GM19463 (cell line): Measurements from ENCODE around the gene FNIP2.

Source experiments
- ATAC-seq: cut with Tn5 transposase; IDR thresholded peaks from one replicate; pipeline ENCODE4 v1.9.1; 2021; ENCODE audit warnings: mild to moderate bottlenecking, moderate library complexity; ENCODE audit not compliant: unreplicated experiment

FNIP2 gene

GRCh38 chr4:158835226-158836001, 66.6 kb downstream of the FNIP2 start:
- no peak for ATAC-seq

DNA sequence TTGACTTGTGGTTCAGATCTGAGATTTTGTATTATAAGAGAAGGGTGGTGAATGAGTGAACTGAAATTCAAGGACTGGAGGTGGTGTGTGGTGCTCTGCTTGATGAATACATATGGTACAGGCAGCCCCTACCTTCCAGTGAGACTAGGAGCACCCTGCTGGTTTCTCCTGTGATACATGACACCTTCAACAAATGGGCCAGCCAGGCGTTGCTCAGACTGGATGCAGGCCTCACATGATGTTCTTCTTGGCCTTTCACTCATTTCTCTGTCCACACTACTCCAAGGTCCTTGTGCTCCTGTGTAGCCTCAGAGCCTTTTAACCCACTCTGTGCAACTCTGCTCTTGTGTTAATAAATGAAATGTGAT, 67.2 kb downstream of the FNIP2 start:
- no peak for ATAC-seq

- no peak for ATAC-seq
Measured at GRCh38 chr4:158836828-158837449, 68.1 kb downstream of the FNIP2 start.

DNA sequence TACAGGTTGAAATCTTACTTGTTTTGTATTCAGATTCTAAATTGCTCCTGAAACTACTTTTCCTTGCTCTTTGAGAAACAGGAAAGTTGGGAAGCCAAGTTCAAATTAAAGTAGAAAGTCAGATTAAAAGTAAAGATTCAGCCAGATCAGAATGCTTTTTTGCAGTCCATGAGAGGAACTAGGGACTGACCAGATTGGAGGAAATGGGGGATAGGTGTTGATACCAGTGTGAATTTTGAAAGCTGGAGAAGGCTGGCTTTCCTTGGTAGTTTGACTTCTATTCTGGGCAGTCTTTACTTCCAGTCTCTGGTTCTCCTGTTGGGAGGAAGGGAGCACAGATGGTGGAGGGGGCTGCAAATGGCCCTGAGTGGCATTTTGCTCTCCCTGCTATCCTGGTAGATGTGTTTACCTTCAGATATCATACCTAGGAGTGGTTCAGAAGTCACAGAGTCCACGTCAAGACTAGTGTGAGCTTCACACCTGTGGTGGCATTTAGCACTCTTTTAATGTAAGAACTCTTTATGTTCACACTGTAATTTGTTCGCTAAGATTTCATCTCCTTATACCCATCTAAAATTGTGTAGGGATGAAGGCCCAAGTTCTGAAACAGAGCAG, 68.8 kb downstream of the FNIP2 start:
- ATAC-seq = no peak

DNA sequence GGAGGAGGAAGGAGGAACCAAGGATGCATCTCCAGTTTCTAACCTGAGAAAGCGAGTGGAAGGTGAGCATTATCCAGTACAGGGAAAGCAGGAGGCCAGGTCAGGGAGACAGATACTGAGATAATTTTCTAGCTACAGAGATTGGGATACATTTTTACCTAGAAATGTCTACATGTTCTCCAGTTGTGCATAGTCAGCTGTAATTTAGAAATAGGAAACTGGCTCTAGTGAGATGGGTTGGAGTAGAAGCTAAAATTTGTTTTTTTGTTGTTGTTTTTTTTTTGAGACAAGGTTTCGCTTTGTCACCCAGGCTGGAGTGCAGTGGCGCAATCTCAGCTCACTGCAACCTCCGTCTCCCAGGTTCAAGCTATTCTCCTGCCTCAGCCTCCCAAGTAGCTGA, 71.3 kb downstream of the FNIP2 start:
- no peak for ATAC-seq

DNA sequence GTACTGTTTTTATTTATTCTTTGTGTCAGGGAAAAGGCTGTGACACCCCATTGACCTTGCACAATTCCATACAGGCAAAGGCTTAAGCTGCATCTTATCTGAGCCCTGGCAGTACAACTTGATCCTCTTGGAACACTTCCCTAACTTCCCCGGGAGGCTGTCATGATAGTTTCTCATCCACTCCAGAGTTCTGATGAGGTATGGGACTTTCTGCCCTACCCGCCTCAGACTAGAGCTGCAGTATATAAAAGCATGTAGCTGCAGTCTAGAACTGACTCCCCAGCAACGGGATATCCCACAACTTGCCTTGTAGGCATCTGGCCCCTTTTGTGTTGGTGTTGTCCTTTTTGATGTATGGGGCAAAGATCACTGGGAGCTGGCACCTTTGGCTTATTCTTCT, 72.7 kb downstream of the FNIP2 start:
- no peak for ATAC-seq

GRCh38 chr4:158845311-158846041, 76.7 kb downstream of the FNIP2 start:
- ATAC-seq = no peak

DNA sequence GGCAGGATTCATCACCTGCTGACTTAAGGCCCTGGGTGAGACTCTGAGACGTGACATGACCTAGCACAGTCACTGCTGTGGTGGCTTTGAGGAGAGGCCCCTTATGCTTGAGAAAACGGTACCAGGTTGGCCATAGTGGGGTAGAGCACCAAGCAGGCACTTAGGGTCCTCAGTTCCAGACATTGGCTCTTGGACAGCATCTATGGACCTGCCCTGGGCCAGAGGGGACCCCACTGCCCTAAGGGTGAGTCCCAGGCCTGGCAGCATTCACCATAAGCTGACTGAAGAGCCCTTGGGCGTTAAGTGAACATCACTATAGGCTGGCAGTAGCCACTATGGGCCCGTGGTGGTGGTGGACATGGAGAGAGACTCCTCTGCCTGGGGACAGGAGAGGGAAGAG, 78.7 kb downstream of the FNIP2 start:
- no peak for ATAC-seq

GRCh38 chr4:158849681-158850080, 80.9 kb downstream of the FNIP2 start:
- no peak for ATAC-seq

DNA sequence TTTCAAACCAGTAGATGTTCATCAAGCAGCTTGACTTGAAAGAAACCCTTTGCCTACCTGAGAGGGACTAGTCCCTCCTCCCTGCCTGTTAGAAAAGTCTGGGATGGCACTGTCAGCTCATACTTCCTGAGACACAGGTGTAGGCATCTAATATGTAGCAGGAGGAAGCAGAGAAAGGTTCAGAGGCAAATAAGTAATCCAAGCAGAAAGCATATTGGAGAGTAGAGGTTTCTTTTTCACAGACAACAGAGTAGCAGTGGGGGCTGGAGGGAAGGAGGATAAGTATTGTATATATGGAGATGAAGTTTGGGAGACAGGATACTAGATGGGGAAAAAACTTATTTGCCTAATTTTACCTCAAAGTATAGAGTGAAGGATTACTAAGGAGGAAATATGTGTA, 81.5 kb downstream of the FNIP2 start:
- ATAC-seq = no peak

DNA sequence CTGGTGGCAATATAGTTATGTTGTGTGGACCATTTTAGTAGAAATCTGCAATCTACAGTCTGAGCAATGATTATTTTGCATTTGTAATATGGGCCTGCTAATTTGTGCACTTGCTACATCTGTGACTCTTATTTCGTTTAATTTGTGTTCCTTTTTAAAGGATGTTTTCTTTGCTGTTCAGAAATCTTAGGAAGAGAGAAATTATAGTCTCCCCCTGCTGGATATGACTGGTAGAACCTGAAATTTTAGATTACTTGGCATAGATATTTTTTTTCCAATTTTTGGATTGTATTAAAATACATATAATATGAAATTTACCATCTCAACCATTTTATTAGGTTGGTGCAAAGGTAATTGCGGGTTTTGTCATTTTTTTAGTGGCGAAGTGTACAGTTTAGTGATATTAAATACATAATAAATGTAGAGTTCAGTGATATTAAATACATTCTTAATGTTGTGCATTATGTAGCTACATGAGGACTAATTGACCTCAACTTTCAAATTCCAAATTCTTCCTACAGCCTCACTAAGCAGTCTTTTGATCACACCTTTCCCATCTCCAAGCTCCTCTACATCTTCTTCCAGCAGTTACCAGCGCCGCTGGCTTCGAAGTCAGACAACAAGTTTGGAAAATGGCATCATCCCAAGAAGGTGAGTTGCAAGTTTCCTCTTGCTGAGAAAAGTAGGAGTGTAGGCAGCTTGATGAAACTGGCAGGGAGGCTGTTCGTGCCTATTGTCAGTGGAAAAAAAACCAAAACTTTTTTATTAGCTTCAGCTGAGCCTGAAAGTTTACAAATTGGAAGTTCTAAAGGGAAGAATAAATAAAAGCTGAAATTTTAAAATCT, 82.2 kb downstream of the FNIP2 start:
- no peak for ATAC-seq

GRCh38 chr4:158854236-158854635, 85.4 kb downstream of the FNIP2 start:
- ATAC-seq = no peak

- peak; percentile 46 for ATAC-seq
Measured at GRCh38 chr4:158856852-158857251, 88.0 kb downstream of the FNIP2 start.

GRCh38 chr4:158857951-158858350, 89.1 kb downstream of the FNIP2 start:
- ATAC-seq = no peak

DNA sequence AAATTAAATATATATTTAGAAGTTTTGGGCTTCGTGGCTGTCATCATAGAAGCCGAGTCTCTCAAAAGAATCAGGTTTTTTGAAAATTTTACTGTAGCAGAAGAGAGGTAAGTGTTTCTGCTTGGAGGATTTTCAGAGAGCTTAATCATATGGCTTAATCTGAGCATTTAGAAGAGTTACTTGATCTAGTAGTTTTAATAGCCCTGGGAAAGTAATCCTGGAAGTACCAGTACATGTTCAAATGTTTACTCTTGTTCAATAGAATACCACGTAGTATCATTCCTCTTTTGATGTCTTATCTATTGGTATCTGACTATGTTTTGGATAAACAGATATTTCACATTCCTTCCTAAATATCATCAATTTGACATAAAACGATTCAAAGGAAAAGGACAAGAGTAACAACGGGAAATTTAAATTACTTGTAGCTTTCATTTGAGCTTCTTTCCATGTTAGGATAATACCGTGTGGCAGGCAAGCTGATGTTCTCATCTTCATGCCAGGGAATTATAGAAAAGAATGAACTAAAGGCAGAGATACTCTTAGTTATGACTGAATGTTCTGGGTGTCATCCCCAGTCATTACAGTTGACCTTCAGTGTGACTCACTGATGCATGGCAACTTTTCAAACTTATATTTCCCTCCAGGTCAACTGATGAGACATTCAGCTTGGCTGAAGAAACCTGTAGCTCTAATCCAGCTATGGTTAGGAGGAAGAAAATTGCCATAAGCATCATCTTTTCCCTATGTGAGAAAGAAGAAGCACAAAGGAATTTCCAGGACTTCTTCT, 89.8 kb downstream of the FNIP2 start:
- ATAC-seq = no peak

- no peak for ATAC-seq
Measured at GRCh38 chr4:158859661-158860060, 90.8 kb downstream of the FNIP2 start.

DNA sequence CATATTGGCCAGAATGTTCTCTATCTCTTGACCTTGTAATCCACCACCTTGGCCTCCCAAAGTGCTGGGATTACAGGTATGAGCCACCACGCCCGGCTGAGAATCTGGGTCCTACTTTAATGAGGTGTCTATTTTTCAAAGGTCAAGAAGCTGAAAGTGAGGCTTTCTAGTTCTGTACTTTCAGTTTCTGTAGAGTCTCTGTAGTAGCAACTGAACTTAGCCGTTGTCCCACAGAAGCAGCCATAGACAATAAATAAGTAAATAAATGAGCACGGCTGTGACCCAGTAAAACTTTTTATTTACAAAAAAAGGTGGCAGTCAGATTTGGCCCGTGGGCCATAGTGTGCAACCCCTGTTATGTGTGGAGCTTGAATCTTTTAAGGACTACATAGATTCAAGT, 92.0 kb downstream of the FNIP2 start:
- ATAC-seq = peak; percentile 81

- ATAC-seq = peak; percentile 33
Measured at GRCh38 chr4:158861281-158861680, 92.5 kb downstream of the FNIP2 start.

GRCh38 chr4:158861766-158862165, 92.9 kb downstream of the FNIP2 start:
- ATAC-seq = no peak

DNA sequence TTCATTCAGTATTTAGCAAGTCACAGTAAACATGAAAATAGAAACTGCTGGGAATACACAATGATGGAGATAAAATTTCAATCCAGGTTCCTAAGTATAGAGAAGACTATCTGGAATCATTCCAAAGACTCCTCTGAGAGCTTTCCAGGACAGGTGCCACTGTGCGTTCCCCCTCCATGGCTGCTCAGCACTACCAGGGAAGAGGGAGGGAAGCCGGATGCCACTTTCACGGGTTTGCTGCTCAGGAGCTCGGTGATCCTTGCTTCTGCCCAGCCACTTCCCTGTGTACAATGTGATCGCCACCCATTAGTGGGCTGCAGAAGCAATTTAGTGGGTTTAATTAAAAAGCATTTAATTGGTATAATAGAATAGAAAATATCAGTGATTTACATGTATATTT, 94.5 kb downstream of the FNIP2 start:
- no peak for ATAC-seq
